ENCODE data around the gene SETD2. TPM values are rescaled to one million over a fixed set of nuclear protein-coding genes. Genes with fewer than 3 reads are reported as not detected.

SETD2 gene
- polyA plus RNA-seq, 1 of the 3 experiments (the other 2 are of a cell fraction): 12.1 TPM

GRCh38 chr3:46986055-46986730, 177.7 kb downstream of the SETD2 start:
- no peaks in the 10 kb centered on the region for H3K79me2 ChIP-seq (ENCODE audit: insufficient read depth)
- H3K4me2 ChIP-seq: no peak overlapping the region
- no peak for DNase-seq
- CTCF ChIA-PET: interaction anchor here (0.6 to 1.8 kb wide), 3 partner anchors 13 to 384 kb away, joined by 3 to 11 read pairs (median 7); no protein-coding TSS in a partner anchor
- POLR2A ChIA-PET: no interaction called here
- no peaks in the 10 kb centered on the region for H3K9me3 ChIP-seq
- no peaks in the 10 kb centered on the region for H3K9me2 ChIP-seq
- H4K20me1 ChIP-seq (ENCODE audit: insufficient read depth): no peaks in the 10 kb centered on the region
- no peaks in the 10 kb centered on the region for H3F3A ChIP-seq (replicated peaks; ENCODE audit: insufficient read depth)
- WGBS (ENCODE audit: low lambda C conversion rate): 100% methylated on average over 3 of the region's 4 CpGs
- no peak overlapping the region for H3K27ac ChIP-seq (ENCODE audit: low read depth in 2 of 2, low read length in 1 of 2)
- no peak overlapping the region for H3K9ac ChIP-seq
- TF ChIP-seq RCOR1 (IDR thresholded peaks at IDR 0.05; ENCODE audit: low read length) (no peak), GABPA (IDR thresholded peaks at IDR 0.05; ENCODE audit: low read depth) (no peak), JUND (IDR thresholded peaks at IDR 0.05) (no peak), IRF3 (IDR thresholded peaks at IDR 0.05; ENCODE audit: low read depth, low read length) (no peak), FOSL2 (IDR thresholded peaks at IDR 0.05; ENCODE audit: borderline replicate concordance, low read depth) (no peak), ZBTB33 (IDR thresholded peaks at IDR 0.05; ENCODE audit: borderline replicate concordance, low read depth) (no peak), RXRA (IDR thresholded peaks at IDR 0.05; ENCODE audit: borderline replicate concordance, low read depth) (no peak), EZH2phosphoT487 (IDR thresholded peaks at IDR 0.05; ENCODE audit: borderline replicate concordance, low read depth) (no peak), USF1 (IDR thresholded peaks at IDR 0.05; ENCODE audit: borderline replicate concordance, low read depth) (no peak), CTCF (IDR thresholded peaks at IDR 0.05) (no peak), MEF2A (IDR thresholded peaks at IDR 0.05; ENCODE audit: borderline replicate concordance, low read depth) (no peak), RFX5 (IDR thresholded peaks at IDR 0.05; ENCODE audit: low read length) (no peak), TAF1 (IDR thresholded peaks at IDR 0.05; ENCODE audit: borderline replicate concordance, low read depth, low read length) (no peak), FOXJ3 (CRISPR knock-in tag; IDR thresholded peaks at IDR 0.05) (no peak), FOXM1 (IDR thresholded peaks at IDR 0.05; ENCODE audit: low read depth) (no peak)
- H3K27me3 ChIP-seq (ENCODE audit: insufficient read depth): no peaks in the 10 kb centered on the region
- no peak overlapping the region for H2AFZ ChIP-seq (ENCODE audit: low read depth)
- no peaks in the 10 kb centered on the region; a peak in 1 of 4 replicates for H3K4me1 ChIP-seq (ENCODE audit: control insufficient read depth in 1 of 2, insufficient read depth in 2 of 2, low read depth in 1 of 2, low read length in 1 of 2)
- peaks cover 0 to 4% of the 10 kb centered on the region in 2 experiments for H3K36me3 ChIP-seq (replicated peaks in 1 of 2; ENCODE audit: control insufficient read depth in 1 of 2, insufficient read depth in 2 of 2, low read length in 1 of 2)
- no peak overlapping the region for H3K4me3 ChIP-seq (ENCODE audit: low read depth in 2 of 2, low read length in 1 of 2)
